Activated naive CD4-positive, alpha-beta T cell treated with anti-CD3 and anti-CD28 coated beads, Interleukin-2, amount 10 ng/mL, durations not matched to agents 7 days and 5 days (primary cell): ENCODE results near the gene PTX4.

Experiments used
- CTCF ChIA-PET: fragments of 350-600 bp; sonication (Branson Sonifier 250); formaldehyde crosslinking; loops from one replicate; lab custom pipeline; 2021; ENCODE audit warnings: antibody characterized with exemption; lab: Charles Lee
- DNase-seq: peaks from one replicate; pipeline ENCODE4 v3.0.0-alpha.2; 2020
- H3K27ac Mint-ChIP-seq: one replicate; pipeline ENCODE4 v1.8.0; 2021; ENCODE audit warnings: mild to moderate bottlenecking, moderate library complexity, mixed read lengths
- H3K27me3 Mint-ChIP-seq: one replicate; pipeline ENCODE4 v1.8.0; 2021; ENCODE audit warnings: mild to moderate bottlenecking, mixed read lengths
- H3K36me3 Mint-ChIP-seq: one replicate; pipeline ENCODE4 v1.8.0; 2021; ENCODE audit warnings: mixed read lengths
- H3K4me1 Mint-ChIP-seq: one replicate; pipeline ENCODE4 v1.8.0; 2021; ENCODE audit warnings: mixed read lengths
- H3K4me3 Mint-ChIP-seq: one replicate; pipeline ENCODE4 v1.8.0; 2021; ENCODE audit warnings: mild to moderate bottlenecking, moderate library complexity, mixed read lengths
- H3K9me3 Mint-ChIP-seq: one replicate; pipeline ENCODE4 v1.8.0; 2021; ENCODE audit warnings: mixed read lengths

The PTX4 gene

GRCh38 chr16:1499756-1500464 is 11.2 kb upstream of the PTX4 start:
- DNase-seq, result no peak
- no peak overlapping the region for H3K27ac Mint-ChIP-seq
- CTCF ChIA-PET, result no interaction called here
- no peak overlapping the region for H3K4me3 Mint-ChIP-seq
- no peaks in the 10 kb centered on the region for H3K27me3 Mint-ChIP-seq
- no peaks in the 10 kb centered on the region for H3K9me3 Mint-ChIP-seq
- H3K4me1 Mint-ChIP-seq, result peaks cover 3% of the 10 kb centered on the region
- H3K36me3 Mint-ChIP-seq, result peaks cover 23% of the 10 kb centered on the region

DNA sequence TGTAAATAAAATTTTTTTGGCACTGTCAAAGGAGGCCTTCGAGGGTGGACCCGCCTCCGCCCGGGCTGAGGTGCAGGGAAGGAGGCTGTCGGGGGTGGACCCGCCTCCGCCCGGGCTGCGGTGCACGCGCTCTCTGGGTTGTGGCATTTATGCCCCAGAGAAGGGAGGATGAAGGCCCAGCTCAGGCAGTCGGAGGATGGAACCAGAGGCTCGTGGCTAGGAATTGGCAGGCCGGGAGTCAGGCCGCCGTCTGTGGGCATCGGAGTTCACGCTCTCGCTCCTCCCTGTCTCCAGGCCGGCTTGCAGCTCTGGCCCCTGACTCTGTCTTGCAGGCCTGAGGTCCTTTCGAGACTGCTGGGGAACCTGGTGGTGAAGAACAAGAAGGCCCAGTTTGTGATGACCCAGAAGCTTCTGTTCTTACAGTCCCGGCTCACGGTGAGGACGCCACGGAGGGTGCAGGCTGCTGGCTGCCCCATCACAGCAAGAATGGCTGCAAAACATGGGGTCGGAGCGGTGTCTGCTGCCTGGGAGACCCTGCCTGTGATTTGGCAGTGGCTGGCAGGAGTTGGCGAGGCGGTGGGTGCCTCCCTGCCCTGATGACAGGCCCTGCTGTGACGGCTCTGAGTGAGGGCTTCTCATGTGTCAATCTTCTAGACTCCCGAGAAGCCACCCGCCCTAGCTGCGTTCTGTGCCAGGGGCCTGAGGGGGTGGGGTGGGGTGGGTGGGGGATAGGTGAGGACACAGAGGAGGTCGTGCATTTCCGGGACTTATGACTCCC is 10.3 kb upstream of the PTX4 start:
- H3K4me3 Mint-ChIP-seq, result no peak overlapping the region
- H3K27me3 Mint-ChIP-seq, result no peaks in the 10 kb centered on the region
- CTCF ChIA-PET, result no interaction called here
- peaks cover 8% of the 10 kb centered on the region for H3K4me1 Mint-ChIP-seq
- no peak for DNase-seq
- H3K9me3 Mint-ChIP-seq, result no peaks in the 10 kb centered on the region
- peaks cover 23% of the 10 kb centered on the region for H3K36me3 Mint-ChIP-seq
- H3K27ac Mint-ChIP-seq, result no peak overlapping the region

- H3K4me1 Mint-ChIP-seq, result peaks cover 19% of the 10 kb centered on the region
- CTCF ChIA-PET, result no interaction called here
- no peak overlapping the region for H3K4me3 Mint-ChIP-seq
- H3K27ac Mint-ChIP-seq, result no peak overlapping the region
- peaks cover 13% of the 10 kb centered on the region for H3K36me3 Mint-ChIP-seq
- no peak for DNase-seq
- H3K27me3 Mint-ChIP-seq, result no peaks in the 10 kb centered on the region
- H3K9me3 Mint-ChIP-seq, result no peaks in the 10 kb centered on the region
Observed at GRCh38 chr16:1497014-1497598, 8.4 kb upstream of the PTX4 start.

DNA sequence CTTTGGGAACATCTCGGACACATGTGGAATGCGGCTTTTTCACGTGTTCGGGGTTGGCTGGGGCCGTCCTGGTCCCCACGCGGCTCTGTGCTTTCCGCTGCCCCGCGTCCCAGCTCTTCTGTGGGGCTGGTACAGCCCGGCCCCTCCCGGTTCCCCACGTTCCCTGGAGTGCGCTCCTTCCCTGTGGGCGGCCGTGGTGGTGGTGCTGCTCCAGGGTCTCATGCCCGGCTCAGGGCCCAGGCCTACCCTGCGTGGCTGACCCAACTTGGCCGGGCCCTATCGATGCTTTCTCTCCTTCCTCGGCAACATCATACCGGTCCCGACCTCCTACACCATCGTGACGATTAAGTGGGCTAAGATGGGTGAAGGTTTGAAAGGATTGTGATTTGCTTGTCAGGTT is 7.7 kb upstream of the PTX4 start:
- DNase-seq, result no peak
- no peak overlapping the region for H3K27ac Mint-ChIP-seq
- no peaks in the 10 kb centered on the region for H3K9me3 Mint-ChIP-seq
- CTCF ChIA-PET, result no interaction called here
- no peak overlapping the region for H3K4me3 Mint-ChIP-seq
- H3K36me3 Mint-ChIP-seq, result peaks cover 11% of the 10 kb centered on the region
- peaks cover 19% of the 10 kb centered on the region for H3K4me1 Mint-ChIP-seq
- no peaks in the 10 kb centered on the region for H3K27me3 Mint-ChIP-seq

- no peak for DNase-seq
- H3K27ac Mint-ChIP-seq, result no peak overlapping the region
- CTCF ChIA-PET, result no interaction called here
- no peaks in the 10 kb centered on the region for H3K9me3 Mint-ChIP-seq
- H3K4me3 Mint-ChIP-seq, result peak overlapping the region; percentile 41
- peaks cover 19% of the 10 kb centered on the region for H3K4me1 Mint-ChIP-seq
- H3K27me3 Mint-ChIP-seq, result no peaks in the 10 kb centered on the region
- peaks cover 11% of the 10 kb centered on the region for H3K36me3 Mint-ChIP-seq
Observed at GRCh38 chr16:1495889-1496262, 7.1 kb upstream of the PTX4 start.

DNA sequence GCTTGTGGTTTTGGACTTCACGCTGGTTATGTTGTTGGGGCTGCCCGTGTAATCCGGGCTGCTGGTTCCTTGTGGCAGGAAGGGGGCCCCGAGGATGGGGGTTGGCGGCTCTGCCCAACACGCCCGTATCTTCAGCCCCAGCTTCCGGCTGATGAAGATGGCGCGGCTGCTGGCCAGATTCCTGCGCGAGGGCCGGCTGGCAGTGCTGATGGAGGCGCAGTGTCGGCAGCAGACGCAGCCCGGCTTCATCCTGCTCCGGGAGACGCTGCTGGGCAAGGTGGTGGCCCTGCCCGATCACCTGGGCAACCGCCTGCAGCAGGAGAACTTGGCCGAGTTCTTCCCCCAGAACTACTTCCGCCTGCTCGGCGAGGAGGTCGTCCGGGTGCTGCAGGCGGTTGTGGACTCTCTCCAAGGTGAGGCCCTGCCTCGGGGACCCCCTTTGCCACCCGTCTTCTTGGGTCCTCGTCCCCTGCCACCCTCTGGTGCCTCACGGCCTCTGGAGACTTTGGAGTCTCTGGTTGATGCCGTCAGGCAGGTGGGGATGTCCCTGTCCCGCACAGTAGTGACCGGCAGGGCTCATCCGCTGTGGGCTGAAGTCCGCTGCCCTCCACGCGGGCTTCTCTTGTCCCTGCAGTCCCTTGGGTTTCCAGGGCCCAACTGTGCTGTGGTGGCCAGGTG is 6.6 kb upstream of the PTX4 start:
- DNase-seq, result no peak
- Mint-ChIP-seq H3K36me3 (peaks cover 11% of the 10 kb centered on the region), H3K27ac (no peak overlapping the region), H3K4me3 (peak overlapping the region; percentile 45), H3K9me3 (no peaks in the 10 kb centered on the region), H3K27me3 (no peaks in the 10 kb centered on the region), H3K4me1 (peaks cover 19% of the 10 kb centered on the region)
- CTCF ChIA-PET, result no interaction called here

DNA sequence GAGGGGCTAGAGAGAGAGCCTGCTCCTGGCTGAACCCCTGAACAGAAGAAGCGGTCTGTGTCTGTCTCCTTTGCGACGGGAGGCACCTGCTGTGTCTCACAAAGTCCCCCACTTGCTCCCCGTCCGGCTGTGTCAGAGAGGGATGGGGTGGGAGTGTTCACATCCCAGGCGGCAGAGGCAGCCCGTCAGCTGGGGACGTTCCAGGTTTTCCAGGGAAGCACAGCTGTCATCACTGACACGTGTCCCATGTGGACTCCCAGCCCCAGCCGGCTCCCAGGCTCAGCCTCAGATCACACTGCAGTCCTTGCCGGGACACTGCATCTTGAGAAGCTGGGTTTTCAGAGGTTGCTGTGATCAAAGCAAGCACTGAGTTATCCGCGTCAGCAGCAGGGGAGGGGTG is 6.0 kb upstream of the PTX4 start:
- Mint-ChIP-seq H3K27ac (peak overlapping the region; percentile 84), H3K27me3 (no peaks in the 10 kb centered on the region), H3K36me3 (peaks cover 11% of the 10 kb centered on the region), H3K4me3 (peak overlapping the region; percentile 98), H3K9me3 (no peaks in the 10 kb centered on the region), H3K4me1 (peaks cover 19% of the 10 kb centered on the region)
- CTCF ChIA-PET, result no interaction called here
- no peak for DNase-seq

- CTCF ChIA-PET, result no interaction called here
- peaks cover 11% of the 10 kb centered on the region for H3K36me3 Mint-ChIP-seq
- no peaks in the 10 kb centered on the region for H3K27me3 Mint-ChIP-seq
- peak overlapping the region; percentile 84 for H3K27ac Mint-ChIP-seq
- H3K4me3 Mint-ChIP-seq, result peak overlapping the region; percentile 98
- DNase-seq, result peak; percentile 28
- H3K9me3 Mint-ChIP-seq, result no peaks in the 10 kb centered on the region
- peaks cover 19% of the 10 kb centered on the region for H3K4me1 Mint-ChIP-seq
Observed at GRCh38 chr16:1494129-1494640, 5.4 kb upstream of the PTX4 start.

- peaks cover 10% of the 10 kb centered on the region for H3K36me3 Mint-ChIP-seq
- peak overlapping the region; percentile 98 for H3K4me3 Mint-ChIP-seq
- peaks cover 19% of the 10 kb centered on the region for H3K4me1 Mint-ChIP-seq
- peak overlapping the region; percentile 99 for H3K27ac Mint-ChIP-seq
- H3K9me3 Mint-ChIP-seq, result no peaks in the 10 kb centered on the region
- peak; percentile 47 for DNase-seq
- H3K27me3 Mint-ChIP-seq, result no peaks in the 10 kb centered on the region
- CTCF ChIA-PET, result no interaction called here
Observed at GRCh38 chr16:1493746-1494094, 5.0 kb upstream of the PTX4 start.

DNA sequence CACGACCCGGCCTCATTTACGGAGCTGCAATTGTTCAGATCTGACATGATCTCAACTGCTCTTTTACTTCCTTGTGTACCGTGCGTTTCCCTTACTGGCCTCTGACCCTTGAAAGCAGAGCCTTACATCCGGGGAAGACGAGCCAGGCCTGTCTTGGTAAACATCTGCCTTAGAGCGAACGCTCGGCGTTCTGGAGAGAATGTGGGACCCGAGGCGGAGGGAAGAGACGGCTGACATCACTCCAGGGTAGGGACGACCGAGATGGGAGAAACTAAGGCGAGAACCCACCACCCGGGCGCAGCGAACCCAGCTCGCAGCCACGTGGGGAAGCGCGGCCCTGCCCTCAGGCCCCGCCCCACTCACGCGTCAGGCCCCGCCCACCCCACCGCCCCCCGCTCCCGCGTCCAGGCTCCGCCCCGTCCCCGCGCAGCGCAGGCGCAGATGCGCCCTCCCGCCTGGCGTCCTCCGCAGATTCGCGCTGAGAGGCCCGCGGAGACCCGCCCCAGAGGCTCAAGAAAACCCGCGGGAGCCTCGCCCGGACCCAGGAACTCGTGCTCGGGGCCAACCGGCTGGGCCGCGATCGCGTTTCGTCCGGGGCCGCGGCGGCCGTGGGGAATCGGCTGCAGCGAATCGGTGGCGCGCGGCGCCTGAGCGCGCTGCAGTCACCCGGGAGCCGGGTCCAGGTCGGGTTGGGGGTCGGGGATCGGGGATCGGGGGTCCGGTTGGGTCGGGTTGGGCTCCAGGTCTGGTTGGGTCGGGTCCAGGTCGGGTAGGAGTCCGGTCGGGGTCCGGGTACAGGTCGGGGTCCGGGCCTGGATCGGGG is 4.4 kb upstream of the PTX4 start, which contains the start of gene TELO2:
TSS of gene TELO2 (plus strand) at position 438 of the 823 bp plus-strand sequence. CDS start 922 bp downstream, outside the sequence.
- Mint-ChIP-seq H3K4me3 (peak within 1 kb of the TSS; percentile 98), H3K9me3 (no peaks in the 10 kb centered on the region), H3K4me1 (peaks cover 19% of the 10 kb centered on the region), H3K27ac (peak within 1 kb of the TSS; percentile 99), H3K27me3 (no peaks in the 10 kb centered on the region), H3K36me3 (peaks cover 5% of the 10 kb centered on the region)
- CTCF ChIA-PET, result no interaction called here
- DNase-seq, result peak; percentile 91

DNA sequence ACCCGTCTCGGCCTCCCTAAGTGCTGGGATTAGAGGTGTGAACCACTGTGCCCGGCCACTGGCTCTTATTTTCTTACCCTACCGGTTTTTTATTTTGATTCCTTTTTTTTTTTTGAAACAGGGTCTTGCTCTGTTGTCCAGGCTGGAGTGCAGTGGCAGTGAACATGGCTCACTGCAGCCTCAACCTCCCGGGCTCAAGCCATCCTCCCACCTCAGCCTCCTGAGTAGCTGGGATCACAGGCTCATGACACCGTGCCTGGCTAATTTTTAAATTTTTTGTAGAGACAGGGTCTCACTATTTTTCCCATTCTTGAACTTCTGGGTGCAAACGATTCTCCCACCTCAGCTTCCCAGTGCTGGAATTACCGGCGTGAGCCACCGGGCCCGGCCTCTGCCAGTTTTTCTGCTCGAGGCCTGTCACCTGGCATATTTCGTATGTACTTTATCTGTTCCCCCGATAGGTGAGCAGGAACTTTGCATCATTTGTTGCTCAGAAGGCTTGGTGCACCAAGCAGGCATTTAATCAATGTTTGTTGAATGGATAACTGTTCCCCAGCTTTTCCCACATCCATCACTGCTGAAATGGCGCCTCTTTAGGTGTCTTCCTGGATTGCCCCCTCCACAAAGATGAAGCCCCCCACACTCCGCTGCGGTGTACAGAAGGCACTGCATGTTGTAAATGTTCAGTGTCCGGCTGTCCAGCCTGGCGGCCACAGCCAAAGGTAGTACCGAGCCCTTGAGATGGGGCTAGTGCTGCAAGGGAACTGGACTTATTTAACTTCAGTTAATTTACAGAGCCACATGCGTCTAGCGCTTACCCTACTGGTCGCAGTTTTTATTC is 3.6 kb upstream of the PTX4 start:
- peaks cover 3% of the 10 kb centered on the region for H3K36me3 Mint-ChIP-seq
- CTCF ChIA-PET, result no interaction called here
- H3K9me3 Mint-ChIP-seq, result no peaks in the 10 kb centered on the region
- peak overlapping the region; percentile 98 for H3K4me3 Mint-ChIP-seq
- peak overlapping the region; percentile 99 for H3K27ac Mint-ChIP-seq
- DNase-seq, result no peak
- no peaks in the 10 kb centered on the region for H3K27me3 Mint-ChIP-seq
- peaks cover 19% of the 10 kb centered on the region for H3K4me1 Mint-ChIP-seq

- Mint-ChIP-seq H3K4me1 (peaks cover 19% of the 10 kb centered on the region), H3K27ac (no peak overlapping the region), H3K36me3 (no peaks in the 10 kb centered on the region), H3K27me3 (no peaks in the 10 kb centered on the region), H3K4me3 (no peak overlapping the region), H3K9me3 (no peaks in the 10 kb centered on the region)
- CTCF ChIA-PET, result no interaction called here
- no peak for DNase-seq
Observed at GRCh38 chr16:1491327-1491726, 2.6 kb upstream of the PTX4 start.

- CTCF ChIA-PET, result no interaction called here
Observed at GRCh38 chr16:1489077-1489476, 333 bp upstream of the PTX4 start.

More at GRCh38 chr16:1489077-1489476, 333 bp upstream of the PTX4 start:
- no peaks in the 10 kb centered on the region for H3K36me3 Mint-ChIP-seq
- peaks cover 6% of the 10 kb centered on the region for H3K27me3 Mint-ChIP-seq
- H3K9me3 Mint-ChIP-seq, result no peaks in the 10 kb centered on the region
- DNase-seq, result no peak
- no peak overlapping the region for H3K27ac Mint-ChIP-seq
- H3K4me1 Mint-ChIP-seq, result peaks cover 11% of the 10 kb centered on the region
- no peak overlapping the region for H3K4me3 Mint-ChIP-seq
